Retinal pigment epithelial cell (primary cell): ENCODE data around the gene ROR2.

Source experiments
- DNase-seq: peaks from one replicate; pipeline ENCODE4 v3.0.0-alpha.2; 2010; ENCODE audit warnings: low read depth
- H3K4me3 ChIP-seq: 2 replicates; pipeline ENCODE4 v1.5.1; 2011; ENCODE audit warnings: mild to moderate bottlenecking, low read length, control low read depth, moderate library complexity
- CTCF ChIP-seq: conservative IDR thresholded peaks from 2 replicates; pipeline ENCODE4 v1.5.1; 2011; ENCODE audit warnings: low read depth, low read length, control low read depth, inconsistent platforms

The ROR2 gene

GRCh38 chr9:91818647-91819403 lies 131.2 kb downstream of the ROR2 start:
- TF ChIP-seq CTCF = no peak
- no peak overlapping the region for H3K4me3 ChIP-seq
- DNase-seq = no peak

- no peak for TF ChIP-seq CTCF
- H3K4me3 ChIP-seq = peak overlapping the region; percentile 29
- no peak for DNase-seq
These were observed 131.8 kb downstream of the ROR2 start for GRCh38 chr9:91818225-91818585.

- peak overlapping the region; percentile 29 for H3K4me3 ChIP-seq
- DNase-seq = peak; percentile 90
- no peak for TF ChIP-seq CTCF
These were observed 132.4 kb downstream of the ROR2 start for GRCh38 chr9:91817493-91818224.

GRCh38 chr9:91817106-91817492 lies 132.9 kb downstream of the ROR2 start:
- peak overlapping the region; percentile 29 for H3K4me3 ChIP-seq

GRCh38 chr9:91816356-91816755 lies 133.7 kb downstream of the ROR2 start:
- DNase-seq = no peak
- no peak for TF ChIP-seq CTCF
- no peak overlapping the region for H3K4me3 ChIP-seq

More at GRCh38 chr9:91817106-91817492, 132.9 kb downstream of the ROR2 start:
- TF ChIP-seq CTCF = no peak
- DNase-seq = no peak

- no peak for TF ChIP-seq CTCF
- DNase-seq = no peak
- no peak overlapping the region for H3K4me3 ChIP-seq
These were observed 134.1 kb downstream of the ROR2 start for GRCh38 chr9:91815896-91816295.

GRCh38 chr9:91814753-91815152 lies 135.3 kb downstream of the ROR2 start:
- no peak overlapping the region for H3K4me3 ChIP-seq
- TF ChIP-seq CTCF = no peak
- DNase-seq = no peak
